Natural killer cell (primary cell): ENCODE results near the gene LGALS3BP. TPM values are rescaled to one million over a fixed set of nuclear protein-coding genes. Genes with fewer than 3 reads are reported as not detected.
A peak's percentile ranks its signal among the peaks of the same experiment; 100 is the strongest.

Experiments
- ATAC-seq, 3 donors: fragments of 150-1000 bp in 2 of 3; fragments of 200-7000 bp in 1 of 3; cut with Tn5 transposase; 1 replicate in 1 of 3; 2 replicates in 2 of 3; pipeline ENCODE4 v1.10.0; 2021; ENCODE audit warnings: mild to moderate bottlenecking in 2 of 3, moderate library complexity in 2 of 3
- DNase-seq, 2 donors: peaks; one replicate each; pipeline versions ENCODE4 v3.0.0 to v3.0.0-alpha.2; 2013 to 2021; ENCODE audit warnings: mixed read lengths in 1 of 2
- H3K27ac ChIP-seq: one replicate; pipeline ENCODE4 v1.5.1; 2013; ENCODE audit warnings: mild to moderate bottlenecking, low read length
- H3K27me3 ChIP-seq: one replicate; pipeline ENCODE4 v1.6.1; 2013; ENCODE audit warnings: low read length; ENCODE audit not compliant: control insufficient read depth, insufficient read depth
- H3K36me3 ChIP-seq: one replicate; pipeline ENCODE4 v1.6.1; 2013; ENCODE audit warnings: low read length; ENCODE audit not compliant: control insufficient read depth, insufficient read depth
- H3K4me1 ChIP-seq: one replicate; pipeline ENCODE4 v1.6.1; 2013; ENCODE audit warnings: low read length; ENCODE audit not compliant: control insufficient read depth, insufficient read depth
- H3K4me3 ChIP-seq: one replicate; pipeline ENCODE4 v1.5.1; 2013; ENCODE audit warnings: low read length
- H3K9me3 ChIP-seq: one replicate; pipeline ENCODE4 v1.6.1; 2013; ENCODE audit warnings: low read length; ENCODE audit not compliant: control insufficient read depth, insufficient read depth
- H3K27ac Mint-ChIP-seq, 2 donors: one replicate each; pipeline ENCODE4 v1.8.0; 2022; ENCODE audit warnings: mild to moderate bottlenecking in 2 of 2, mixed read lengths in 2 of 2, moderate library complexity in 1 of 2
- H3K27me3 Mint-ChIP-seq, 2 donors: one replicate each; pipeline ENCODE4 v1.8.0; 2022; ENCODE audit warnings: low read depth in 2 of 2, mixed read lengths in 2 of 2
- H3K36me3 Mint-ChIP-seq: one replicate; pipeline ENCODE4 v1.8.0; 2022; ENCODE audit warnings: mixed read lengths
- H3K4me1 Mint-ChIP-seq, 2 donors: one replicate each; pipeline ENCODE4 v1.8.0; 2022; ENCODE audit warnings: mixed read lengths in 2 of 2
- H3K4me3 Mint-ChIP-seq: one replicate; pipeline ENCODE4 v1.8.0; 2022; ENCODE audit warnings: mild to moderate bottlenecking, moderate library complexity, mixed read lengths
- H3K9me3 Mint-ChIP-seq, 2 donors: one replicate each; pipeline ENCODE4 v1.8.0; 2022; ENCODE audit warnings: mixed read lengths in 2 of 2
- CTCF ChIP-seq: fragments of 200-600 bp; IDR thresholded peaks from one replicate; pipeline ENCODE4 v1.8.0; 2022; ENCODE audit warnings: antibody characterized with exemption
- WGBS: methylation state at CpG from one replicate; pipeline ENCODE4 v1.1.7; 2013; ENCODE audit warnings: missing lambda C conversion rate; ENCODE audit not compliant: insufficient coverage; 5-methylcytosine and 5-hydroxymethylcytosine counted together
- intact Hi-C: fragments of 100-400 bp; cut with micrococcal nuclease; formaldehyde crosslinking; loops from one replicate; pipeline ENCODE4 v1.14.2; 2022
- total RNA-seq, 4 donors: library from RNA; stranded (reverse); fragments of 120-200 nt in 1 of 4; gene quantifications; one replicate each; pipeline versions ENCODE4 v1.2.3 to v1.2.4, GENCODE V29; 2013 to 2022

LGALS3BP gene
- total RNA-seq, 3 donors from 2014 or later (not counting 1 experiment from before 2014, with no cell fraction given), result 4.2 to 8.8 (median 4.2) TPM

GRCh38 chr17:78929908-78930775, 49.6 kb downstream of the LGALS3BP start:
- WGBS, result 79% methylated on average over 31 of the region's 31 CpGs
- Mint-ChIP-seq H3K36me3 (no peaks in the 10 kb centered on the region), H3K9me3 (no peaks in the 10 kb centered on the region), H3K4me1 (peaks cover 0 to 9% of the 10 kb centered on the region in 2 donors), H3K27me3 (peaks cover 12 to 23% of the 10 kb centered on the region in 2 donors), H3K27ac (no peak overlapping the region), H3K4me3 (no peak overlapping the region)
- no peak overlapping the region for H3K4me3 ChIP-seq
- no peaks in the 10 kb centered on the region for H3K36me3 ChIP-seq
- no peak for TF ChIP-seq CTCF
- no peak overlapping the region for H3K27ac ChIP-seq
- DNase-seq (no peak), ATAC-seq (no peak)
- peaks cover 4% of the 10 kb centered on the region for H3K27me3 ChIP-seq
- H3K4me1 ChIP-seq, result peaks cover 20% of the 10 kb centered on the region
- intact Hi-C loops, result no loop called here
- H3K9me3 ChIP-seq, result no peaks in the 10 kb centered on the region

- peak in 1 of 2 donors; percentile 16 for DNase-seq
- Mint-ChIP-seq H3K9me3 (no peaks in the 10 kb centered on the region), H3K36me3 (no peaks in the 10 kb centered on the region), H3K27me3 (peaks cover 14 to 28% of the 10 kb centered on the region in 2 donors), H3K27ac (no peak overlapping the region), H3K4me3 (no peak overlapping the region), H3K4me1 (peaks cover 0 to 7% of the 10 kb centered on the region in 2 donors)
- H3K4me3 ChIP-seq, result no peak overlapping the region
- peak; percentile 2 for TF ChIP-seq CTCF
- peaks cover 11% of the 10 kb centered on the region for H3K27me3 ChIP-seq
- no peak overlapping the region for H3K27ac ChIP-seq
- H3K36me3 ChIP-seq, result no peaks in the 10 kb centered on the region
- whole genome bisulfite sequencing, result 35% methylated on average over 32 of the region's 33 CpGs
- no peak for ATAC-seq
- intact Hi-C loops, result no loop called here
- H3K9me3 ChIP-seq, result no peaks in the 10 kb centered on the region
- peaks cover 30% of the 10 kb centered on the region for H3K4me1 ChIP-seq
Observed at GRCh38 chr17:78925662-78926555, 53.8 kb downstream of the LGALS3BP start.

- H3K4me1 Mint-ChIP-seq, result peaks cover 0 to 7% of the 10 kb centered on the region in 2 donors
- Histone ChIP-seq H3K27ac (no peak within 1 kb of the TSS), H3K4me3 (peak within 1 kb of the TSS; percentile 40), H3K27me3 (peaks cover 11% of the 10 kb centered on the region), H3K36me3 (no peaks in the 10 kb centered on the region), H3K4me1 (peaks cover 30% of the 10 kb centered on the region), H3K9me3 (no peaks in the 10 kb centered on the region)
- H3K27ac Mint-ChIP-seq, result no peak within 1 kb of the TSS
- intact Hi-C loops, result no loop called here
- DNase-seq (peak; percentile 46 to 85), ATAC-seq (peak; percentile 78 to 88 (median 87))
- peak within 1 kb of the TSS; percentile 47 for H3K4me3 Mint-ChIP-seq
- WGBS, result under 1% methylated on average over 51 of the region's 52 CpGs
- peak; percentile 23 for TF ChIP-seq CTCF
- H3K9me3 Mint-ChIP-seq, result no peaks in the 10 kb centered on the region
- H3K36me3 Mint-ChIP-seq, result no peaks in the 10 kb centered on the region
- peaks cover 19 to 27% of the 10 kb centered on the region in 2 donors for H3K27me3 Mint-ChIP-seq
Observed at GRCh38 chr17:78925234-78925633, 54.5 kb downstream of the LGALS3BP start, which contains the start of gene TIMP2. TSS of gene TIMP2 (minus strand) at chr17:78925387. CDS start at chr17:78925088, 299 bp downstream.
